Fibroblast of skin of scalp (primary cell): Measurements from ENCODE around the gene TCP11L2.
"Not testable (repeated sequence)": the region's sequence is repeated elsewhere in the genome, so short reads cannot be mapped to it uniquely, and the experiment has no call there.

Experiments
- DNase-seq: peaks from one replicate; pipeline ENCODE4 v3.0.0-alpha.2; 2013

The TCP11L2 gene

GRCh38 chr12:106307181-106307580 is 4.6 kb downstream of the TCP11L2 start:
- no peak for DNase-seq

DNA sequence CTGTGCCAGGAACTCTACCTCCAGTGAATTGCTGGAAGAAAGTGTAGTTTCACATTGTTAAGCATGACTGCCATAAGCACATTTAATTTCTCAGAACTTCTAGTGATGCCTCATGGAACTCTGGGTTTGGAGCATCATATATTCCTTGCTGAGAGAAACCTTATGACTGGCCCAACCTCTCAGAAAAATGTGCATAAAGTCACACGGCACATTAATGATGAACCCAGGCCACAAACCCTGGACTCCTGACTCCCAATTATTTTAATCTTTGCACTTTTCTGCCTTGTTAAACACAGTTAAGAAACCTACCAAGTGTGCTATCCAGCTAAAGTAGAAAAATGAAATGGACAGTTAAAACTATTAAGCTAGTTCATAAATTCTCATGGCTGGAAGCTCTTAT is 5.6 kb downstream of the TCP11L2 start:
- no peak for DNase-seq

- DNase-seq: no peak
Measured at GRCh38 chr12:106308611-106309010, 6.1 kb downstream of the TCP11L2 start.

DNA sequence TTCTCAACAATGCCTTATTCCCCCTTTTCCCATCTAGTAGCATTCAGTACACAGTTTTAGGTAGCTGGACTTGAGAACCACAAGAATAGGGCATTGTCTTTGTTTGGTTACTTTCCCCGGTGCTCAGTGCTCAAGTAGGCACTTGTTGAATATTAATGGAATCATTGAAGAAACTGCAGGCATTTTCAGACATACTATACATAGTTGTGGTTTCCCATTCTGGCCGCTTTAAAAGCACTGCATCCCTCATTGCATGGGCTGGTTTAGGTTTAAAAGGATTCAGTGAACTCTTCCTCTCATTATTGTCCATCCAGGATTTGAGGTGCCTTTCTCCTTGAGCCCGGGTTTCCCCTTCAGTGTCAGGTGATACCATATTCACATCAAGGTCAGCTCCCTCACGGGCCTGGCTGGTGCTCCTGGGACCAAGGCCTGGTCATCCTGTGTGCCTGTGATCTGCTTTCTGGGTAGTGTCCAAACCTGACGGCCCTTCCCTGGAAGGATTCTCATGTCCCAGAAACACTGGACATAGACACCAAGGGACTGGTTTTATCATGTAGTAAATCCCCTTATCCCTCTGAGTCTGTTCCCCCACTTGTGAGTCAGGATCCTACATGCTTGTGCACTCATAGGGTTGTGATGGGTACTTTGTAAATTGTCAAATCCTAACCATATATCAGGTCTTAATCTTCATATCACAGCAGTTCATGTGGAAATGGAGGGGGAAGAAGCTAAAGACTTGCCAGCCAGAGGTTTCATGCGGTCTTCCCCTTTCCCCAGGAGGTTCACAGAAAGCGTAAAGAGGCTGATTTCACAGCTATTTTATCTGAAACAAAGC is 7.4 kb downstream of the TCP11L2 start:
- DNase-seq: peak; percentile 82

- DNase-seq: no peak
Measured at GRCh38 chr12:106310687-106311086, 8.2 kb downstream of the TCP11L2 start.

DNA sequence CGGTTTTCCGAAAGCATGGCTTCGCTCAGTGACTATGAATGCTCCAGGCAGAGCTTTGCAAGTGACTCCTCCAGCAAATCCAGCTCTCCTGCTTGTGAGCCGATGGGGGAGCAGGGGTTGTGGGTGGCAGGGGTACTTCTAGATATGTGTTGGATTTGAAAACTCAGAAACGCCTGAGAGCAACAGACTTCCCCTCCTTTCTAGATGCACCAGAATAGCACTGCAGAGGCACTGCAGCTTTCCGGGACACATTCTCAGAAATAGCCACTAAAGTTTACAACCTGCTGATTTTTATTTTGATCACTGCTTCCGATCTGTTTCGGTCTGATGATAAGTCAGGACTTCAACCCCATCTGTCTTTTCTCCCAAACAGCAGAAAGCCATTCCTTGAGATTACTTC is 8.6 kb downstream of the TCP11L2 start:
- no peak for DNase-seq

- DNase-seq: not testable (repeated sequence)
Measured at GRCh38 chr12:106313413-106313812, 10.9 kb downstream of the TCP11L2 start.

- DNase-seq: no peak
Measured at GRCh38 chr12:106315523-106315922, 13.0 kb downstream of the TCP11L2 start.

DNA sequence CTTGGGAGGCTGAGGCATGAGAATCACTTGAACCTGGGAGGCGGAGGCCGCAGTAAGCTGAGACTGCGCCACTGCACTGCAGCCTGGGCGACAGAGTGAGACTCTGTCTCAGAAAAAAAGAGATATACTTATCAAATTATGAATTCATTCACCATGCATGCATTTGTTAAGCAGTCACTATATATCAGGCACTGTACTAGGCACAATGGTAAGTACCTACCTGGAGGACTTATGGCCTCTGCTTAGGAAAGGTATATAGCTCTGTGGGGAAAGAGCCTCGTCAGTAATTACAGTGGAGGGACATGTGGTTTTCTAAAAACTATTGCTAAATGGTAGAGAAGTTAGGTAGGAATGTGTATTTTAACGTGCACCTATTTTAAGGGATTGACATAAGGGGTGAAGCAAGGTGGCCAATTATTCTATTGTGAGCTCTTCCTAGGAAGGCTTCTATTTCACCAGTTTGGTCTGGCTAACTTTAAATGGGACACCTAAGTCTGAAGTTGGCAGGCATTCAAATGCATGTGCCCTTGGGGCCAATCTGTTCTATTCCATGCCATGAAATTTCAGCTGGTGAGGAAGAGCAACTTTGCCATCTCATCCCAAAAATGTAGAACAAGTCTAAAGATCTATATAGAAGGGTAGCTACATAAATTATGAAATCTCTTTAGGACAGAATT is 15.0 kb downstream of the TCP11L2 start:
- DNase-seq: no peak

GRCh38 chr12:106321139-106321850 is 18.8 kb downstream of the TCP11L2 start:
- no peak for DNase-seq

- DNase-seq: no peak
Measured at GRCh38 chr12:106323537-106323936, 21.0 kb downstream of the TCP11L2 start.

DNA sequence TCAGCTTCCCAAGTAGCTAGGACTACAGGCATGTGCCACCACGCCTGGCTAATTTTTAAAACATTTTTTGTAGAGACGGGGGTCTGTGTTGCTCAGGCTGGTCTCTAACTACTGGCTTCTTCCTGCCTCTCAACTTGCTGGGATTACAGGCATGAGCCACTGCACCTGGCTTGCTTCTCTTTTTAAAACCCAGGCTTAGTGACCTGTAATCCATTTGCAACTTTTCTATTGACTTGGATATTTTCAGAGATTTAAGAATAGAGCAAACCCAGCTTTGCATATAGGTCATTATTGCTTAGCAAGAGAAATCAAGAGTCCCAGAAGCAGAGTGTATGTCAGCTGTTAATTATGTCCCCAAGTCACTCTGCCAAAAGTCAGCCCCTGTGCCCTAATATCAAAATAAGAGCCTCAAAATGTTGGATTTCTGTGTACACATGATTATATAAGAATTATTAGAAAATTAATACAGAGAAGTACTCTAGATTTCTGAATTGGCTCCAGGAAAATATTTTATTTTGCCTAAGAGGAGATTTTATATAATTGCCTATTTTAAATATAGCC is 24.9 kb downstream of the TCP11L2 start:
- DNase-seq: no peak

DNA sequence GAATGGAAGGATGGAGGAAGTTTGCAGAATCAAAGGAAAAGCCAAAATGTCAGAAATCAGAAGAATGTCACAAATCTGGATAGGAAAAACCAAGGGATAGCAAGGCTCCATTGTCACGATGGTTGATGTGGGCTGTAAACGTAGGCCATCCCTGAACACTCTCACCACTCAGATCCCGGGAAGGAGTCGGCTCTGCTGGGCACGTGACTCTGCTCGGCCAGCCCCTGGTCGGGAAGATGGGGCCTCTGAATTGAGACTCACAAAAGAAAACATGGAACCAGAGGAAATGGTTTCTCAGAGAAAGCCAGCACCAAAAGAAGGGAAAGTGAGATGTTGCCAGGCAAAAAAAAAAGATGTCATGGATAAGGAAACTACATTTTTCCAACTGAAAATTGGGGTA is 26.2 kb downstream of the TCP11L2 start:
- no peak for DNase-seq

GRCh38 chr12:106329231-106329982 is 26.9 kb downstream of the TCP11L2 start:
- DNase-seq: no peak

- DNase-seq: no peak
Measured at GRCh38 chr12:106331599-106331998, 29.1 kb downstream of the TCP11L2 start.

- no peak for DNase-seq
Measured at GRCh38 chr12:106332536-106332935, 30.0 kb downstream of the TCP11L2 start.

DNA sequence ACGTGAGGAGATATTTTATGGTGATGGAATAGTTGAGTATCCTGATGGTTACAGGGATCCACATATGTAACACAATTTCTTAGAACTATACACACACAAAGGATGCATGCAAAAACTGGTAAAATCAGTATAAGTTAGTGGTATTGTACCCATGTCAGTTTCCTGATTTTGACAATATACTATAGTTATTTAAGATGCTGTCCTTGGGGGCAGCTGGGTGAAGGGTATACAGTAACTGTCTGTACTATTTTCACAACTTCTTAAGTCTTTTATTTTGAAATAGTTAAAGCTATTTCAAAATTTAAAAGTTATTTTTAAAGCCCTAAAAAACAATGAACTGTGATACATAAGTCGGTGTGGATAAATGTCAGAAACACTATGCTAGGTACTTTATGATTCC is 30.5 kb downstream of the TCP11L2 start:
- DNase-seq: no peak

DNA sequence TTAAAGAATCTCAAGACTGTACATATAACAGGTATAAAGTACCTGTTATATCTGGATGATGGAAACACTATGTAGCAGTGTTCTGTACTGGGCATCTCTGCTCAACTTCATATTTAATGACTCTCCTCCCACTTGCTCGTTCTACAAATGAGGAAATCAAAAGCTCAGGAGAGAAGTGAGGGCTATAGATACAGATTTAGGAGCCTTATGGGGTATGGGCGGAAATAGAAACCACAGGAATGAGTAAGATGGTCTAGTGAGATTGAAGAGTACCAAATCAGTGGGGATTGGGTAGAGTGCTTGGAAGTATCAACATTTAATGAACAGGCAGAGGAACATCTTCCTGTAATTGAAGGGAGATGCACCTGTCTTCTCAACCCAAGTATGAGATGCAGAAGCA is 31.2 kb downstream of the TCP11L2 start:
- no peak for DNase-seq

DNA sequence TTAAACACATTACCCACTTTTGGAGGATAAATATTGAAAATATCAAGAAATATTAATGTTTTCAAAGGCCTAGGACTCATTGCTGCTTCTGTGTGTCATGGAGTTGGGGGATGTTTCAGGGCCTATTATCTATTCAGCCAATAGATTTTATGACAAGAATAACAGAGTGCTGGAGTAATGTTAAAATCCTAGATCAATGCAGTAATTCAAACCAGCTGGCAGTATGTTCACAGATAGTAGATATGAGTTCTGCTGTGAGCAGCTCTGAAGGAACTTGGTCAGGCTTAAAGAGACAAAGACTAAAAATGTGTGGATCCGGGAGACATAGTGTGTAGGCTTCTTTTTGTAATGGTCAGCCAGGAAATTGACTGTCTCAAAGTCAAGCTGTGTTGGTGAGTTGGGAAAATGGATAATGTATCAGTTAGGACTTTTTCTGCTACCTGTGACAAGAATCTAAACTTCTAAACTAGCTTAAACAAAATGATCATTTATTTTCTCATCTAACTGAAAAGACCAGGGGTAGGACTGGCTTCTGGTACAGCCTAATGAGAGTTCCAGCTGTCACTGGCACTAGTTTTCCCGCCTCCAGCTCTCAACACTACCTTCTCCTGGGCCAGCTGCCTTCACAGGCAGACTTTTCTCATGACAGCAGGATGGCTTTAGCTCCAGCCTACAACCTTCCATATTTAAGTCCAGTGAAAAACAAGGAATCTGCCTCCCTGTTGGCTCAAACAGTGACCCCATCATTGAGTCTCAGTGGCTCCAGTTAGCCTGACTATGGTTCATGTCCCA is 38.7 kb downstream of the TCP11L2 start:
- peak; percentile 42 for DNase-seq

DNA sequence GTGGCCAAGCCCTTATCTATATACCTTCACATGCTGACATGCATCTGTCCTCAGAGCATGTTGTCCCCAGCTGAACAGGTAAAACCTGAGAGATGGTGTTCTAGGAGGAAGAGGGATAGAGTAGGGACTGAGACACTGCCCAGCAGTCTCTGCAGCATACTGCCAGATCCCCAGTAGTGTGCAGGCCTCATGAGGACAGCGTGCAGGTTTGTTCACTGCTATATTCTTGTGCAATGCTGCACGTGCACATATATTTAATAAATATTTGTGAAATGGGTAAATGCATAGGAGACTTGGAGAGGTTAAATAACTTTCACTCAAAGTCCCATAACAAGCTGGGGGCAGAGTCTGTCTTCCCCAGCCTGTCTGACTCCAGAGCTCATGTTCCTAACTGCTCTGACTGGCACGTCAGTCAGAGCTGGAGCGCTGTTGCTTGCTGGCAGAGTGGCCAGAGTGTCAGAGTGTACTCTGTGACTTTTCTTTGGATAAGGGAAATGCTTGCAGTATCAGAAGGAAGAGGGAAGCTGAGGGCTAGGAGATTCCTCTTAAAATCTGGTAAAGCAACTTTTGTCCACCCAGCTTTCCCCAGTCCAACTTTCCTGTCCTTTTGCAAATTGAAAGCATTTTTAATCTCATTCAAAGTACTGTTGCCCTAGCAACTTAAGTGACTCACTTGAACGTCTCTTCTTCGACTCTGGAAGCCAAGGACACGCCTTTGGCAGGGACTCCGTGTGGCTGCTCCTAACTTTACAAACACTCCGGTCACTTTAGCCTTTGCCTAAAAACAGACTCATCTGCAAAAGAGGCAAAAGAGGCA is 40.1 kb downstream of the TCP11L2 start:
- peak; percentile 71 for DNase-seq

DNA sequence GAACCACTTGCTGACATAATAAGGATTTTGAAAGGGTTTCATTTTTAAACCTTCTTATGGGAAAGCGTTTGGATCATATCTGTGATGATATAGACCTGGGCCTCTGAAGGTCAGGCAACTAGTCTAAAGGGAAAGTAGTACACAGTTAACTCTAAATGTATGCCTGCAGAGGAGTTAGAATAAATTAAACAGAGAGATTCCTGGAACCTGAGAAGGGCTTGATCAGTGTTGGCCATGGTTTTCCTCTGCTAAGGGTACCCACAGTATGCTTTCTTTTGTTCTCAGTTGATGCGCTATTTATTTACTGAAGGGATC is 40.6 kb downstream of the TCP11L2 start:
- DNase-seq: no peak
